Epithelial cell of prostate (primary cell): Measurements from ENCODE around the gene AHCYL1.

Experiments
- DNase-seq: peaks from one replicate; pipeline ENCODE4 v3.0.0-alpha.2; 2011; ENCODE audit warnings: low read depth, low spot score
- H3K27ac ChIP-seq: fragments of 450-650 bp; 2 replicates; pipeline ENCODE4 v1.5.1; 2017; ENCODE audit warnings: mild to moderate bottlenecking

The AHCYL1 gene

DNA sequence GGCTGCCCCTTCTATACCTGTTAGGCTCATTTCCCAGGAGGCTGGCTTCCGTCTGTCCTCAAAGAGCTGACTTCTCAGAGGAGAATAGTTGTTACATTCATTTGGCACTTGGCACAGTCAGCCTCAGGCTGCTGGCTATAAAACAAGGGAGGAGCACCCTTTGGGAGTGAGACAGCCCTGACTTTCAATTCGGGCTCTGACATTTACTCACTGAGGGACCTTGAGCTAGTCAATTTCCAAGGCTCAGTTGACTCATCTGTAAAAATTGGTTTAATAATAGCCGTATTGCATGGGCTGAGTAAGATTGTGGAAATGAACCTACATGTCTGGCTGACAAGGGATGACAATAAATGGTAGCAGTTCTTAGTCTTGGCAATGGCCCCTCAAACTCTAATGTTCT lies 72.2 kb downstream of the AHCYL1 start:
- DNase-seq: peak; percentile 52
- H3K27ac ChIP-seq: peak overlapping the region; percentile 71

- no peak for DNase-seq
- no peak overlapping the region for H3K27ac ChIP-seq
Observed at GRCh38 chr1:110057963-110058518, 73.5 kb downstream of the AHCYL1 start.

DNA sequence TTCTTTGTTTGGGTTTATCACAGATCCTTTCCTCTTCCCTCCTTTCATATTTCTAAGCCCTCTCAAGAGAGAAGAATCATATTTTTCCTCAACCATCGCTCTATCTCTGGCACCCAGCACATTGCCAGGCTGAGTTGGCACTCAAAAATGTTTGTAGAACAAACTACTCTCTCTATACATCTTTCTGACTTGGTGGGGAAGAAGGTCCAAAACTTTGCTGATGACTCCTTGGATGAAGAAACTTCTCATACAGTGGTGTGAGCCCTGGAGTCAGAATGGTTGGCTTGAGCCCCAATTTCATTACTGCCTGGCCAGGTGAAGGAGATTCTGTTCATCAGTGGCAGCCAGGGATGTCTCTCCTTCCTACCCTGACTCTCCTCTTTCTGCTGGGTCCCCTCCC lies 74.0 kb downstream of the AHCYL1 start:
- H3K27ac ChIP-seq: no peak overlapping the region
- no peak for DNase-seq

- DNase-seq: no peak
- H3K27ac ChIP-seq: no peak overlapping the region
Observed at GRCh38 chr1:110059133-110059863, 74.7 kb downstream of the AHCYL1 start.

DNA sequence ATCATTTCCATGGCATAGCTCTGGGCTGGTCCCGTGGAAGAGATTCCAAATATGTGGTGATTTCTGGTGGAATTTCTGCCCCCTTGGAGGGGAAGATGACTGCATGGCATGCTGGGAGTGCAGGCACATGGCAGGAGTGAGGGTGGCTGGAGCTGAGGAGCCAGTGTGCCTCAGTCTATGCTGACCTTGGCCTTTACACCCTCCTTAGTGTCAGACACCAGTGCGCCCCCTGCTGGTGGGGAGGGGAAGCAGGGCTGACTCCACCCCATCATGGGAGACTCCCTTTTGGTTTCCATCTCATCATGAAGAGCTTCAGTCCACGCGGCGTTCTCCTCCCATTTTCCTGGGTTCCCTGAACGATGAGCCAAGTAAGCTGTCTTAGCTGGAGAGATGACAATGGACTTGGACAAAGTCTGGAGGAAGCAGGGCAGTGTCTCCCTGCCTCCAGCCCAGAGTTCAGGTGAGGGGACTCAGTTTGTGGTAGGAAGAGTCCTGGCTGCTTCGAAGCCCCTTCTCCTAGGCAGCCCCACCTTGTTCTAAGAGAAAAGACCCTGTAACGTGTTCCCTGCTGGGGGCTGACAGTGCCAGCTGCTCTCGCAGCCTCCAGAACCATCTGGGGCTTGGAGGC lies 75.6 kb downstream of the AHCYL1 start:
- no peak for DNase-seq
- H3K27ac ChIP-seq: no peak overlapping the region

- H3K27ac ChIP-seq: no peak overlapping the region
- DNase-seq: no peak
Observed at GRCh38 chr1:110060662-110061060, 76.1 kb downstream of the AHCYL1 start.

DNA sequence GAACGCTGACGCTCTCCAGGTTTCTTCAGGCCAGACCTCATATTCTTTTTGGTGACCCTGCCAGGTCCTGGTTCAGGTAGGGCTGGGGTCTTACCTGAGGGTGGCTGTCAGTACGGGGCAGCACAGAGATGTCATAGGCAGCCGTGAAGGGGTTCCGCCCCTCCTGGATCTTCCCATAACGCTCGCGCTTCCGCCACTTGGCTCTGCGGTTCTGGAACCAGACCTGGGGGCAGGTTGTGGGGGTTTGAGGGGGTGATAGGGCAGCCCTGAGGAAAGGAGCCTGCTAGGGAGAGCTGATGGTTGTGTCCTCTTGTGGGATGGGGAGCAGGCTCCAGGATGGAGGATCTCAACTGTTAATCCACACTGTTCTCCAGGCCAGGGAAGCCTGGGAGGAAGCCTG lies 76.8 kb downstream of the AHCYL1 start:
- DNase-seq: no peak
- no peak overlapping the region for H3K27ac ChIP-seq

DNA sequence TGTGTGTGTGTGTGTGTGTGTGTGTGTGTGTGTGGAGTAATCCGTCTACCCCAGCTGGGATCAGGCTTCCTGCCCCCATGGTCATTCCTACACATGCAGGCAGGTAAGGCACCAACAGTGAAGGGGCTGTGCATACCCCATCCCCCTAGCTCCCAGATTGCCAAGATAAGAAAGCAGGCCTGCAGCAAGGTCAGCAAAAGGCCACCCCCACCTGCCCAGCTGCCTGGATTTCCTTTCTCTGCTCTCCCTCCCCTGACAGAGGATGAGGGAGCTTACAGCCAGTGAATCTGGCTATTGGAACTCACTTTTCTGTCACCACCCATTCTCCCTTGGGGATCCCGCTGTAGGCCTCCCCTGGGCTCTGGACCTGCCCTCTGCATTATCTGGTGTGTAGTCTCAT lies 78.0 kb downstream of the AHCYL1 start:
- H3K27ac ChIP-seq: no peak overlapping the region
- DNase-seq: no peak

GRCh38 chr1:110063781-110064180 lies 79.2 kb downstream of the AHCYL1 start:
- no peak overlapping the region for H3K27ac ChIP-seq

DNA sequence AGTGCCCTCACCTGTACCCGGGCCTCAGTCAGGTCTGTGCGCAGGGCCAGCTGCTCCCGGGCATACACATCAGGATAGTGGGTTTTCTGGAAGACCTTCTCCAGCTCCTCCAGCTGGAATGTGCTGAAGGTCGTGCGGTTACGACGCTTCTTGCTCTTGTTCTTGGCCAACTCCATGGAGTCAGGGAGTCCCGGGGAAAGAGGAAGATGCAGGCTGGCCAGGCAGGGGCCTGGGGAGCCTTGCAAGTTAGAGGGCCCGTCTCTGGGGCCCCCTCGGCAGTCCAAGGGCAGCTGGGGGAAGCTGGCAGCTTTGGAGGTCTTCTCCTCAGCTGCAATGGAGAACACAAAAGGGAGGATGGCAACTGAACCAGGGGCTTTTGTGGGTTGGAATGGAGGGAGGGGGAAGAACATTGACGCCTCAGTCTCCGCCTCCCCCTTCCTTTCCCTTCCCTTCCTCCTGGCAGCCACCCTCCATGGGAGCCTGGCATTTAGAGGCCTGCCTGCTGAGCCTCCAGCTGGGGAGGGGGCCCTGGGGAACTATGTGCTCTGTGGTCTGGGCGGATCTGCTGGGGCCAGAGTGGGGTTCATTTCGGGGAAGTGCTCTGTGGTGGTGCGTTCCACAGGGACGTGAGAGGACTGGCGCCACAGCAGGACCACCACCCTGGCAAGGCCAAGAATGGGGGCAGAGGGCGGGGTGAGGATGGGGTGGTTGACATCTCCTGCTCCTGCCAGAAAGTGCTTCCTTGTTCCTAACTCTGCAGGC lies 80.2 kb downstream of the AHCYL1 start:
- no peak overlapping the region for H3K27ac ChIP-seq
- DNase-seq: no peak

More at GRCh38 chr1:110063781-110064180, 79.2 kb downstream of the AHCYL1 start:
- DNase-seq: no peak

GRCh38 chr1:110065841-110066240 lies 81.3 kb downstream of the AHCYL1 start:
- DNase-seq: no peak
- H3K27ac ChIP-seq: no peak overlapping the region

GRCh38 chr1:110067479-110067892 lies 82.9 kb downstream of the AHCYL1 start:
- H3K27ac ChIP-seq: no peak overlapping the region
- DNase-seq: no peak

GRCh38 chr1:110067893-110068645 lies 83.5 kb downstream of the AHCYL1 start:
- DNase-seq: no peak
- no peak overlapping the region for H3K27ac ChIP-seq

- DNase-seq: no peak
- no peak overlapping the region for H3K27ac ChIP-seq
Observed at GRCh38 chr1:110068646-110069403, 84.3 kb downstream of the AHCYL1 start.

- no peak for DNase-seq
- H3K27ac ChIP-seq: no peak overlapping the region
Observed at GRCh38 chr1:110069404-110070281, 85.1 kb downstream of the AHCYL1 start.

DNA sequence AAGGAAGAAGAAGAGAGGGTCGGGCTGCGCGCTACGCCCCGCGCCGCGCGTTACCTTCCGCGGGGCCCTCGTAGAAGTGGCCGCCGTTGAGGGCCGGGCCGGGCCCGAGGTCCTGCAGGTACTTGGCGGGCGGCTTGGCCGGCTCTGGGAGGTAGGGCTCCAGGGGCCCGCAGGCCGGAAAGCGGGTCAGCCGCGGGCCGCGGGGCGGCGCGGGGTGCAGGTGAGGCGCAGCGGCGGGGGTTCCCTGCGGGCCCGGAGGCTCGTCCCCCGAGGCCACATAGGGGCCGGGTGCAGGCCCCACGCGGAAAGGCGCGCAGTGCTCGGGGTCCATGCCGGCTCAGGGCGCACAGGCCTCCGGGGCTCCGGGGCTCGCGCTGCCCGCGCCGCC lies 85.7 kb downstream of the AHCYL1 start:
- DNase-seq: no peak
- no peak overlapping the region for H3K27ac ChIP-seq

DNA sequence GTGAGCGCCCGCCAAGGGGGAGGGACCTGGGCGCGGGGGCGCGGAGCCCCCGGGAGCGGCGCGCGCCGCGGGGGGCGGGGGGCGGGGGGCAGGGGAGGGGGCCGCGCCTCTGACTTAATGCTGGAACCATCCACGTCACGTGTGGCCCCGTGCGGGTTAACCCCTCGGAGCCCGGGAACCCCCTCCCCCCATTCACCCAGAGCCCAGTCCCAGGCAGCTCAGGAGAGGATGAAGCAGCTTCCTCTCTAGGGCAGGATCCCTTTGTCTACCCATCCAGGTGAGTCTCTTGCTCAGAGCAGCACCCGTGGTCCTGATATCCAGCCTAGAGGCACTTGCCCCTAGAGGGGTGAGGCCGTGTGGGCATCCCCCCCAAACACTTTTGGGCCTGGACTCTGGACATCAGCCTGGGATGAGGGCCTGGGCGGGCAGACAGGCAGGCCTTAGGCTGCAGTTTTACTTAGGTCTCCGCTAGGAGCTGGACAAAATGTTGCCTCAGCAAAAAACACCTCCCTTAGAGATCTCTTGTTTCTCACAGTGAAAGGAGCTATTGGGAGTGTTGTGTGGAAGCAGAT lies 86.2 kb downstream of the AHCYL1 start, which contains the start of gene ALX3:
TSS of gene ALX3 (minus strand) at position 2 of the 572 bp plus-strand sequence. CDS start 60 bp downstream, outside the sequence.
- DNase-seq: no peak
- no peak within 1 kb of the TSS for H3K27ac ChIP-seq
